Parathyroid adenoma (tissue), 2 donors: ENCODE results near the gene CACNA1C.

Experiments
- H2AFZ ChIP-seq: fragments of 300-600 bp; sonication (generic); one replicate; pipeline ENCODE4 v1.7.0; 2017; ENCODE audit warnings: antibody characterized with exemption, mild to moderate bottlenecking
- H3K27ac ChIP-seq: fragments of 300-600 bp; sonication (generic); one replicate; pipeline ENCODE4 v1.7.0; 2017
- H3K27me3 ChIP-seq: fragments of 300-600 bp; sonication (generic); one replicate; pipeline ENCODE4 v1.7.0; 2017; ENCODE audit warnings: low read length; ENCODE audit not compliant: control insufficient read depth, insufficient read depth
- H3K36me3 ChIP-seq: fragments of 300-600 bp; sonication (generic); one replicate; pipeline ENCODE4 v1.7.0; 2017; ENCODE audit warnings: low read length; ENCODE audit not compliant: control insufficient read depth, insufficient read depth
- H3K4me1 ChIP-seq: fragments of 300-600 bp; sonication (generic); one replicate; pipeline ENCODE4 v1.7.0; 2017; ENCODE audit warnings: control low read depth
- H3K4me2 ChIP-seq: fragments of 300-600 bp; sonication (generic); one replicate; pipeline ENCODE4 v1.7.0; 2017; ENCODE audit warnings: low read length
- H3K4me3 ChIP-seq: fragments of 300-600 bp; sonication (generic); one replicate; pipeline ENCODE4 v1.7.0; 2017; ENCODE audit warnings: low read depth, low read length
- H3K79me2 ChIP-seq: fragments of 300-600 bp; sonication (generic); one replicate; pipeline ENCODE4 v1.7.0; 2017; ENCODE audit warnings: control low read depth
- H3K9ac ChIP-seq: fragments of 300-600 bp; sonication (generic); one replicate; pipeline ENCODE4 v1.7.0; 2017; ENCODE audit warnings: mild to moderate bottlenecking
- H3K9me3 ChIP-seq: fragments of 300-600 bp; sonication (generic); one replicate; pipeline ENCODE4 v1.7.0; 2017; ENCODE audit warnings: low read length; ENCODE audit not compliant: control insufficient read depth
- CTCF ChIP-seq: fragments of 300-600 bp; sonication (generic); IDR thresholded peaks from one replicate; pipeline ENCODE4 v1.7.0; 2017; ENCODE audit warnings: antibody characterized with exemption, mild to moderate bottlenecking
- donor health status: primary hyperparathyroidism.

Gene CACNA1C

GRCh38 chr12:2386566-2386965 lies 333.8 kb downstream of the CACNA1C start:
- no peak for TF ChIP-seq CTCF
- H3K36me3 ChIP-seq: no peaks in the 10 kb centered on the region
- H3K27me3 ChIP-seq: no peaks in the 10 kb centered on the region
- no peaks in the 10 kb centered on the region for H3K79me2 ChIP-seq
- no peaks in the 10 kb centered on the region for H3K9me3 ChIP-seq
- H3K4me3 ChIP-seq: no peak overlapping the region
- no peak overlapping the region for H2AFZ ChIP-seq
- no peak overlapping the region for H3K9ac ChIP-seq
- no peak overlapping the region for H3K27ac ChIP-seq
- no peaks in the 10 kb centered on the region for H3K4me1 ChIP-seq
- H3K4me2 ChIP-seq: no peak overlapping the region

- H3K27ac ChIP-seq: no peak overlapping the region
- H3K9me3 ChIP-seq: no peaks in the 10 kb centered on the region
- no peaks in the 10 kb centered on the region for H3K27me3 ChIP-seq
- no peaks in the 10 kb centered on the region for H3K4me1 ChIP-seq
- H3K4me2 ChIP-seq: no peak overlapping the region
- H2AFZ ChIP-seq: no peak overlapping the region
- no peak overlapping the region for H3K9ac ChIP-seq
- TF ChIP-seq CTCF: no peak
- H3K79me2 ChIP-seq: no peaks in the 10 kb centered on the region
- H3K36me3 ChIP-seq: no peaks in the 10 kb centered on the region
- H3K4me3 ChIP-seq: no peak overlapping the region
These were observed 334.5 kb downstream of the CACNA1C start for GRCh38 chr12:2387103-2387834.

- H2AFZ ChIP-seq: no peak overlapping the region
- H3K4me1 ChIP-seq: no peaks in the 10 kb centered on the region
- H3K9me3 ChIP-seq: no peaks in the 10 kb centered on the region
- H3K79me2 ChIP-seq: no peaks in the 10 kb centered on the region
- no peak overlapping the region for H3K9ac ChIP-seq
- no peak overlapping the region for H3K27ac ChIP-seq
- H3K4me3 ChIP-seq: no peak overlapping the region
- no peak overlapping the region for H3K4me2 ChIP-seq
- TF ChIP-seq CTCF: no peak
- H3K36me3 ChIP-seq: no peaks in the 10 kb centered on the region
- H3K27me3 ChIP-seq: no peaks in the 10 kb centered on the region
These were observed 336.4 kb downstream of the CACNA1C start for GRCh38 chr12:2389079-2389790.

- no peaks in the 10 kb centered on the region for H3K36me3 ChIP-seq
- no peak overlapping the region for H3K9ac ChIP-seq
- TF ChIP-seq CTCF: no peak
- no peak overlapping the region for H2AFZ ChIP-seq
- no peak overlapping the region for H3K27ac ChIP-seq
- no peak overlapping the region for H3K4me3 ChIP-seq
- no peaks in the 10 kb centered on the region for H3K9me3 ChIP-seq
- no peaks in the 10 kb centered on the region for H3K79me2 ChIP-seq
- H3K27me3 ChIP-seq: no peaks in the 10 kb centered on the region
- no peak overlapping the region for H3K4me2 ChIP-seq
- no peaks in the 10 kb centered on the region for H3K4me1 ChIP-seq
These were observed 337.3 kb downstream of the CACNA1C start for GRCh38 chr12:2390133-2390532.
